ENCODE measurements around the gene ATOX1.
A peak's percentile ranks its signal among the peaks of the same experiment; 100 is the strongest.
"Not testable (repeated sequence)": the region's sequence is repeated elsewhere in the genome, so short reads cannot be mapped to it uniquely, and the experiment has no call there.

ATOX1 gene

GRCh38 chr5:151783664-151784063 lies 25.2 kb upstream of the ATOX1 start:
- not testable (repeated sequence) for H3K4me3 ChIP-seq (ENCODE audit: extremely low read depth, insufficient read depth, low read length, poor library complexity, severe bottlenecking); H3K27ac ChIP-seq (ENCODE audit: low read depth, low read length, severe bottlenecking); H3K4me1 ChIP-seq (ENCODE audit: control insufficient read depth, insufficient read depth, low read length, poor library complexity, severe bottlenecking); H3K9me3 ChIP-seq (ENCODE audit: control insufficient read depth, low read length)
- peaks cover 43% of the 10 kb centered on the region for H3K36me3 ChIP-seq (ENCODE audit: control insufficient read depth, insufficient read depth, low read length)
- 88 to 92% methylated on average over 5 to 8 of the region's 16 CpGs for WGBS, 2 experiments (ENCODE audit: insufficient coverage in 2 of 2)

GRCh38 chr5:151781201-151781600 lies 22.8 kb upstream of the ATOX1 start:
- Histone ChIP-seq H3K27ac (ENCODE audit: low read depth, low read length, severe bottlenecking) (no peak overlapping the region), H3K36me3 (ENCODE audit: control insufficient read depth, insufficient read depth, low read length) (peaks cover 47% of the 10 kb centered on the region), H3K4me1 (ENCODE audit: control insufficient read depth, insufficient read depth, low read length, poor library complexity, severe bottlenecking) (peaks cover 5% of the 10 kb centered on the region), H3K4me3 (ENCODE audit: extremely low read depth, insufficient read depth, low read length, poor library complexity, severe bottlenecking) (no peak overlapping the region), H3K9me3 (ENCODE audit: control insufficient read depth, low read length) (no peaks in the 10 kb centered on the region)
- WGBS, 2 experiments (ENCODE audit: insufficient coverage in 2 of 2): no CpG with 5 or more reads among the region's 1 CpG

GRCh38 chr5:151780348-151780747 lies 21.9 kb upstream of the ATOX1 start:
- H3K36me3 ChIP-seq (ENCODE audit: control insufficient read depth, insufficient read depth, low read length): peaks cover 50% of the 10 kb centered on the region
- peaks cover 7% of the 10 kb centered on the region for H3K4me1 ChIP-seq (ENCODE audit: control insufficient read depth, insufficient read depth, low read length, poor library complexity, severe bottlenecking)
- H3K4me3 ChIP-seq (ENCODE audit: extremely low read depth, insufficient read depth, low read length, poor library complexity, severe bottlenecking): no peak overlapping the region
- no peaks in the 10 kb centered on the region for H3K9me3 ChIP-seq (ENCODE audit: control insufficient read depth, low read length)
- H3K27ac ChIP-seq (ENCODE audit: low read depth, low read length, severe bottlenecking): no peak overlapping the region
- WGBS, 2 experiments (ENCODE audit: insufficient coverage in 2 of 2): 82 to 88% methylated on average over 11 of the region's 11 CpGs

- WGBS, 2 experiments (ENCODE audit: insufficient coverage in 2 of 2): no CpG with 5 or more reads among the region's 3 CpGs
- peaks cover 48% of the 10 kb centered on the region for H3K36me3 ChIP-seq (ENCODE audit: control insufficient read depth, insufficient read depth, low read length)
These were observed 21.2 kb upstream of the ATOX1 start for GRCh38 chr5:151779531-151780125.

GRCh38 chr5:151775025-151775606 lies 16.7 kb upstream of the ATOX1 start:
- H3K27ac ChIP-seq (ENCODE audit: low read depth, low read length, severe bottlenecking): no peak overlapping the region
- H3K4me3 ChIP-seq (ENCODE audit: extremely low read depth, insufficient read depth, low read length, poor library complexity, severe bottlenecking): peak overlapping the region; percentile 19
- 75% methylated on average over 1 of the region's 3 CpGs; no CpG with 5 or more reads in 1 of the 2 experiments for WGBS, 2 experiments (ENCODE audit: insufficient coverage in 2 of 2)
- H3K4me1 ChIP-seq (ENCODE audit: control insufficient read depth, insufficient read depth, low read length, poor library complexity, severe bottlenecking): peaks cover 10% of the 10 kb centered on the region
- peaks cover 37% of the 10 kb centered on the region for H3K36me3 ChIP-seq (ENCODE audit: control insufficient read depth, insufficient read depth, low read length)
- H3K9me3 ChIP-seq (ENCODE audit: control insufficient read depth, low read length): no peaks in the 10 kb centered on the region

More at GRCh38 chr5:151779531-151780125, 21.2 kb upstream of the ATOX1 start:
- Histone ChIP-seq H3K4me1 (ENCODE audit: control insufficient read depth, insufficient read depth, low read length, poor library complexity, severe bottlenecking) (peaks cover 13% of the 10 kb centered on the region), H3K4me3 (ENCODE audit: extremely low read depth, insufficient read depth, low read length, poor library complexity, severe bottlenecking) (no peak overlapping the region), H3K9me3 (ENCODE audit: control insufficient read depth, low read length) (no peaks in the 10 kb centered on the region), H3K27ac (ENCODE audit: low read depth, low read length, severe bottlenecking) (no peak overlapping the region)

- H3K4me3 ChIP-seq (ENCODE audit: extremely low read depth, insufficient read depth, low read length, poor library complexity, severe bottlenecking): peak overlapping the region; percentile 99
- H3K4me1 ChIP-seq (ENCODE audit: control insufficient read depth, insufficient read depth, low read length, poor library complexity, severe bottlenecking): peaks cover 10% of the 10 kb centered on the region
- no peak overlapping the region for H3K27ac ChIP-seq (ENCODE audit: low read depth, low read length, severe bottlenecking)
- no peaks in the 10 kb centered on the region for H3K9me3 ChIP-seq (ENCODE audit: control insufficient read depth, low read length)
- peaks cover 35% of the 10 kb centered on the region for H3K36me3 ChIP-seq (ENCODE audit: control insufficient read depth, insufficient read depth, low read length)
- 0 to 40% methylated on average over 1 of the region's 3 CpGs for WGBS, 2 experiments (ENCODE audit: insufficient coverage in 2 of 2)
These were observed 15.5 kb upstream of the ATOX1 start for GRCh38 chr5:151773951-151774350.

- Histone ChIP-seq H3K36me3 (ENCODE audit: control insufficient read depth, insufficient read depth, low read length) (peaks cover 26% of the 10 kb centered on the region), H3K9me3 (ENCODE audit: control insufficient read depth, low read length) (no peaks in the 10 kb centered on the region), H3K4me3 (ENCODE audit: extremely low read depth, insufficient read depth, low read length, poor library complexity, severe bottlenecking) (peak overlapping the region; percentile 99), H3K27ac (ENCODE audit: low read depth, low read length, severe bottlenecking) (peak overlapping the region; percentile 92), H3K4me1 (ENCODE audit: control insufficient read depth, insufficient read depth, low read length, poor library complexity, severe bottlenecking) (peaks cover 10% of the 10 kb centered on the region)
- 1 to 2% methylated on average over 15 to 17 of the region's 18 CpGs for WGBS, 2 experiments (ENCODE audit: insufficient coverage in 2 of 2)
These were observed 14.6 kb upstream of the ATOX1 start for GRCh38 chr5:151772846-151773561.

- 0% methylated on average over 45 to 55 of the region's 87 CpGs for WGBS, 2 experiments (ENCODE audit: insufficient coverage in 2 of 2)
- Histone ChIP-seq H3K36me3 (ENCODE audit: control insufficient read depth, insufficient read depth, low read length) (peaks cover 19% of the 10 kb centered on the region), H3K4me1 (ENCODE audit: control insufficient read depth, insufficient read depth, low read length, poor library complexity, severe bottlenecking) (peaks cover 10% of the 10 kb centered on the region), H3K4me3 (ENCODE audit: extremely low read depth, insufficient read depth, low read length, poor library complexity, severe bottlenecking) (peak overlapping the region; percentile 99), H3K27ac (ENCODE audit: low read depth, low read length, severe bottlenecking) (peak overlapping the region; percentile 92), H3K9me3 (ENCODE audit: control insufficient read depth, low read length) (no peaks in the 10 kb centered on the region)
These were observed 13.8 kb upstream of the ATOX1 start for GRCh38 chr5:151772029-151772845.

- no peaks in the 10 kb centered on the region for H3K9me3 ChIP-seq (ENCODE audit: control insufficient read depth, low read length)
These were observed 13.0 kb upstream of the ATOX1 start, which contains the start of gene G3BP1 for GRCh38 chr5:151771259-151772028. TSS of gene G3BP1 (plus strand) at chr5:151771954. CDS start at chr5:151786621, 14,667 bp downstream.

More at GRCh38 chr5:151771259-151772028, 13.0 kb upstream of the ATOX1 start, which contains the start of gene G3BP1:
- Histone ChIP-seq H3K4me3 (ENCODE audit: extremely low read depth, insufficient read depth, low read length, poor library complexity, severe bottlenecking) (peak within 1 kb of the TSS; percentile 99), H3K27ac (ENCODE audit: low read depth, low read length, severe bottlenecking) (peak within 1 kb of the TSS; percentile 99), H3K4me1 (ENCODE audit: control insufficient read depth, insufficient read depth, low read length, poor library complexity, severe bottlenecking) (peaks cover 10% of the 10 kb centered on the region), H3K36me3 (ENCODE audit: control insufficient read depth, insufficient read depth, low read length) (peaks cover 11% of the 10 kb centered on the region)
- WGBS, 2 experiments (ENCODE audit: insufficient coverage in 2 of 2): 0% methylated on average over 45 to 49 of the region's 49 CpGs
